ENCODE data around the gene IFI44. TPM values are rescaled to one million over a fixed set of nuclear protein-coding genes. Genes with fewer than 3 reads are reported as not detected.

IFI44 gene, protein sequence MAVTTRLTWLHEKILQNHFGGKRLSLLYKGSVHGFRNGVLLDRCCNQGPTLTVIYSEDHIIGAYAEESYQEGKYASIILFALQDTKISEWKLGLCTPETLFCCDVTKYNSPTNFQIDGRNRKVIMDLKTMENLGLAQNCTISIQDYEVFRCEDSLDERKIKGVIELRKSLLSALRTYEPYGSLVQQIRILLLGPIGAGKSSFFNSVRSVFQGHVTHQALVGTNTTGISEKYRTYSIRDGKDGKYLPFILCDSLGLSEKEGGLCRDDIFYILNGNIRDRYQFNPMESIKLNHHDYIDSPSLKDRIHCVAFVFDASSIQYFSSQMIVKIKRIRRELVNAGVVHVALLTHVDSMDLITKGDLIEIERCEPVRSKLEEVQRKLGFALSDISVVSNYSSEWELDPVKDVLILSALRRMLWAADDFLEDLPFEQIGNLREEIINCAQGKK
- total RNA-seq, result 1 to 10 TPM; 3.7 to 5.2 TPM

DNA sequence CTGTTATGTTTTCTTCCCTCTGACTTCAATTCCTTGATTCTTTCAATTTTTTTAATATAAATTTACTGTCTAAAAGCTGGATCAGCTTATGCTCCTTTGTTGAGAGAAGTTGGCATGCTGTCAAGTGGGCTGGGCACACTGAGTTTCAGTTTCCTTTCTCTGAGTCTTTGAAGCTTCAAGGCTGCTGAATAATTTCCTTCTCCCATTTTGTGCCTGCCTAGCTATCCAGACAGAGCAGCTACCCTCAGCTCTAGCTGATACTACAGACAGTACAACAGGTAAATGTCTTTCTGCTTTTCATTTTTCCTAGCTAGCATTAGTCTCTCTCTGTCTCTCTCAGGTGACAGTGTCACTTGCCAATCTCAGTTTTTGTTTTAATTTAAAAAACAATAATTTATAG is at the start of gene IFI44:
Gene IFI44 (plus strand): TSS at position 204 of the 400 bp plus-strand sequence. CDS start 365 bp downstream, outside the sequence.
- POLR2A ChIA-PET, result no interaction called here

GRCh38 chr1:78601068-78601467 is 48.6 kb upstream of the IFI44 start:
- CTCF ChIA-PET, result interaction anchor here (1.4 kb wide), 1 partner anchor 16 kb away, joined by 3 read pairs; no protein-coding TSS in a partner anchor
- POLR2A ChIA-PET, result no interaction called here

More for the DNA sequence above, at the start of gene IFI44:
- CTCF ChIA-PET, result no interaction called here

DNA sequence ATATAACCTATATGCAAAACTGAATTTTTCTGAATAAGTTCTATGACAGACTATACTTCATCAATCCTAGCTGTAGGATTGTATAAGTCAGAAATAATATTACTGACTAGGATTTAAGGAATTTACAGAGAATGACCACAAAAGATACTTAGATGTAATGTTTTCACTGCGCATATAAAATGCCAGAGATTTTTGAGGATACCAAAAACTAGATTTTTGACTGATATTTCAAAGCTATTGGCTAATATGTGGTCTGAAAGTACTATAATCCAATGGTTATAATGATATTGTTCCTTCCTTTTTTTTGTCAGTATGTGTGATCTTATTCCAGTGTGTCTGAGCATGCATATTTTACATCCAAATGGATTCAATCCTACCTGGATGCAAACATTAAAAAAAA is 46.4 kb upstream of the IFI44 start:
- CTCF ChIA-PET, result no interaction called here
- POLR2A ChIA-PET, result no interaction called here

- POLR2A ChIA-PET, result no interaction called here
These were observed 45.0 kb upstream of the IFI44 start for GRCh38 chr1:78604643-78605042.

DNA sequence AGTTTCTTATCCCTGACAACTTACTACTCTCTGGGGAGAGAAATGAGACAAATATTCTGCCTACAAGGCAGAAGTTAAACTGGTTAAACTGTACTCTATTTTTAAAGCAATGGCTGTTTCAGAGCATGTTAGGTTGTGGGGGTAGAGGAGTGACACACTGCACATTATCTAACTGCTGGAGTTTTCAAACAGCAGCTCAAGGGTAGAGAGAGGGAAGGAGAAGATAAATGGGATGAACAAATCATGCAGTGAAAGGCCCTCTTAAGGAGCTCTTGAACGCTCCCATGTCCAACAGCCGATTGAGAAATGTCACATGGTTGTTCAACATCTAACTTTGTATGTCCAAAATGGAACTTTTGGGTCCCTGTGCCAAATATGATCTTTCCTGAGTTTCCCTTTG is 43.4 kb upstream of the IFI44 start:
- POLR2A ChIA-PET, result no interaction called here
- CTCF ChIA-PET, result interaction anchor here (0.6 to 1.1 kb wide), 2 partner anchors 16 to 445 kb away, joined by 3 to 4 read pairs; no protein-coding TSS in a partner anchor

More at GRCh38 chr1:78604643-78605042, 45.0 kb upstream of the IFI44 start:
- CTCF ChIA-PET, result no interaction called here

DNA sequence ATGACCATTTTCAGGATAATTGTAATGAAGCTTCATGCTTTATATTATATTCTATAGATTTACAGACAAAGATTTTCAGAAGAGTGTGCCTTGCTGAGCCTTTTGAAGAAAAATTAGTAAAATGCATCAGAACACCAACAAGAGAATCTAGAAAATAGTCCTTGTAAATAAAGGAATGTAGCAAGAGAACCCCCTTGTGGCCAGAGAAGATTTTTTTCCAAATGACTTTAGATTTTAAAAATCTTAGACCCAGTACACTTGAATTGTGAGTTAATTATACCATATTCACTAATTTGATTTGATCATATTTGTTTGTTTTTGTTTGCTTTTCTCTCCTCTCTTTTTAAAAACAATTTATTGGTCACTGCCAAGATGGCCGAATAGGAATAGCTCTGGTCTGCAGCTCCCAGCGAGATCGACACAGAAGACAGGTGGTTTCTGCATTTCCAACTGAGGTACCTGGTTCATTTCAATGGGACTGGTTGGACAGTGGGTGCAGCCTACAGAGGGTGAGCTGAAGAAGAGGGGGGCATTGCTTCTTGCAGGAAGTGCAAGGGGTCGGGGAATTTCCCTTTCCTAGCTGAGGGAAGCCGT is 42.2 kb upstream of the IFI44 start:
- CTCF ChIA-PET, result interaction anchor here (1.4 kb wide), 1 partner anchor 10 kb away, joined by 4 read pairs; no protein-coding TSS in a partner anchor
- POLR2A ChIA-PET, result no interaction called here

- POLR2A ChIA-PET, result no interaction called here
- CTCF ChIA-PET, result interaction anchor here (1.4 kb wide), 1 partner anchor 10 kb away, joined by 4 read pairs; no protein-coding TSS in a partner anchor
These were observed 41.7 kb upstream of the IFI44 start for GRCh38 chr1:78607944-78608343.

DNA sequence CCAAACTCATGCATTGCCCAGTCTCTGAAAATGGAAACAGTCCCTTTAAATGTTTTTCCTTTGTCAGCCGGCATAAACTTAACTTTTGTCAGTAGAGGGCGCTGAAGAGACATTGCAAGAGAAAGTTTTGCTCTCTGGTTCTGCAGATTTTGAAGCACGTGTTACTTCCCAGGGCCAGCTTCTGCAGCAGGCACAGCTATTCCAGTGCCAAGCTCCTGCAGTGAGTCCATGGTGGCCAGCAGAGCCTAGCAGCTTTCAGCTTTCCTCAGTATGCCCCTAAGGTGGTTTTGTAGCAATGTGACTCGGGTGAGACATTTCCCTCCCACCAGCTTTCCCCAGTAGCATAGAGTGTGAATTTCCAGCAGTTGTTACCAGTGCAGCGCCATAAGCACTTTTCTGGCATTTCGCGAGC is 32.0 kb upstream of the IFI44 start:
- CTCF ChIA-PET, result interaction anchor here (0.7 to 1.5 kb wide), 13 partner anchors 9 to 605 kb away, joined by 3 to 12 read pairs (median 3); no protein-coding TSS in a partner anchor
- POLR2A ChIA-PET, result no interaction called here

GRCh38 chr1:78619032-78619431 is 30.6 kb upstream of the IFI44 start:
- POLR2A ChIA-PET, result no interaction called here
- CTCF ChIA-PET, result interaction anchor here (1.9 kb wide), 1 partner anchor 57 kb away, joined by 9 read pairs; no protein-coding TSS in a partner anchor

GRCh38 chr1:78619446-78619802 is 30.2 kb upstream of the IFI44 start:
- ChIA-PET CTCF (interaction anchor here (1.9 kb wide), 1 partner anchor 56 kb away, joined by 9 read pairs; no protein-coding TSS in a partner anchor), POLR2A (no interaction called here)

GRCh38 chr1:78619803-78620579 is 29.6 kb upstream of the IFI44 start, which contains the start of gene IFI44L:
IFI44L (plus strand) TSS chr1:78620448; CDS start chr1:78627916, 7,468 bp downstream.
- CTCF ChIA-PET, result interaction anchor here (1.9 kb wide), 1 partner anchor 56 kb away, joined by 9 read pairs; no protein-coding TSS in a partner anchor
- POLR2A ChIA-PET, result interaction anchor here (1.0 kb wide), 1 partner anchor 38 kb away, joined by 3 read pairs; no protein-coding TSS in a partner anchor

DNA sequence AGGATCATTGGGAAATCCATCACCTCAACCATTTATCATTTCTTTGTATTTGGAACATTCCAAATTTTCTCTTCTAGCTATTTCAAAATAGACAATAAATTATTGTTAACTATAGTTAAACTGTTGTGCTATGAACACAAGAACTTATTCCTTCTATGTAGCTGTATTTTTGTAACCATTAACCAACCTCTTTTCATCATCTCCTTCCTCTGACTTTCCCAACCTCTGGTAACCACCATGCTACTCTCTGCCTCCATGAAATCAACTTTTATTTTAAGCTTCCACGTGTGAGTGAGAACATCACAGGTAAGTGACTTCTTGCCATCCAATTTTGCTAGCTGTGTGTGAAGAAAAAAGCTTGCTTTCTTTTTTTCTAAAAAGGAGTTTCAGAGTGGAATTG is 29.0 kb upstream of the IFI44 start:
- ChIA-PET CTCF (interaction anchor here (1.9 kb wide), 1 partner anchor 55 kb away, joined by 9 read pairs; no protein-coding TSS in a partner anchor), POLR2A (interaction anchor here (1.0 kb wide), 1 partner anchor 37 kb away, joined by 3 read pairs; no protein-coding TSS in a partner anchor)

GRCh38 chr1:78622548-78622947 is 27.1 kb upstream of the IFI44 start:
- CTCF ChIA-PET, result interaction anchor here (0.9 kb wide), 1 partner anchor 16 kb away, joined by 4 read pairs; no protein-coding TSS in a partner anchor
- POLR2A ChIA-PET, result no interaction called here

GRCh38 chr1:78624035-78624434 is 25.6 kb upstream of the IFI44 start:
- CTCF ChIA-PET, result no interaction called here
- POLR2A ChIA-PET, result no interaction called here

GRCh38 chr1:78627321-78627720 is 22.3 kb upstream of the IFI44 start:
- ChIA-PET POLR2A (no interaction called here), CTCF (interaction anchor here (1.2 kb wide), 1 partner anchor 10 kb away, joined by 4 read pairs; no protein-coding TSS in a partner anchor)

DNA sequence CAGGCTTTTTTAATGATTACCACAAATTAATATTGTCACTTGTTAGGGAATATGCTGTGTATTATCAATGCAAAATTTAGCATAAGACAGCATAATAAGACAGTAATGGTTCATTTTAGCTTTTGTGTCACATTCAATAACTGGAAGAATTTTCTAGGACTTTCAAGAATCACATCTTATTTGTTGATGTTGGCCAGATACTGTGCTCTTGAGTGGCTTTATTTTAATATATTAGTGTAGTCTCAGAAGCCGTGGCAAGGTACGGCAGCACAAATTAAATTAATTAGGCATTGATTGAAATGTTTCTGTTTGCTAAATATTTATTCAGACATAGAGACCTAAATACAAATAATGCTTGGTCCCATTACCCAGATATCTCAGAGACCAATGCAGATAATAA is 19.0 kb upstream of the IFI44 start:
- ChIA-PET CTCF (no interaction called here), POLR2A (no interaction called here)

- POLR2A ChIA-PET, result no interaction called here
- CTCF ChIA-PET, result no interaction called here
These were observed 16.4 kb upstream of the IFI44 start for GRCh38 chr1:78633209-78633608.

GRCh38 chr1:78640462-78640861 is 9.2 kb upstream of the IFI44 start:
- ChIA-PET POLR2A (no interaction called here), CTCF (no interaction called here)

DNA sequence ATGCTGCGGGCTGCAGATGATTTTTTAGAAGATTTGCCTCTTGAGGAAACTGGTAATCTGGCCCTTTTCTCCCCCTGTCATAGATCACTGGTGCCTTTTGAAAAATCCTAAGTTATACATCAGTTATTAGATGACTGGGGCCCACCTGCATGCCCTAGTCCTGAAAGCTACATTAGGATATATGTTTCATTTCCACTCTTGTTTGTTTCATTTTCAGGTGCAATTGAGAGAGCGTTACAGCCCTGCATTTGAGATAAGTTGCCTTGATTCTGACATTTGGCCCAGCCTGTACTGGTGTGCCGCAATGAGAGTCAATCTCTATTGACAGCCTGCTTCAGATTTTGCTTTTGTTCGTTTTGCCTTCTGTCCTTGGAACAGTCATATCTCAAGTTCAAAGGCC is 8.1 kb upstream of the IFI44 start:
- ChIA-PET CTCF (no interaction called here), POLR2A (no interaction called here)

GRCh38 chr1:78645723-78646122 is 3.9 kb upstream of the IFI44 start:
- ChIA-PET POLR2A (no interaction called here), CTCF (no interaction called here)

Measured in activated CD8-positive, alpha-beta memory T cell treated with anti-CD3 and anti-CD28 coated beads for 36 hours (primary cell).